ENCODE data around the gene FHL3.

The FHL3 gene

GRCh38 chr1:38005195-38006007 lies at the start of gene FHL3:
TSS of gene FHL3 (minus strand) at chr1:38005514. CDS start at chr1:37999412, 6,102 bp downstream.
- no peak for DNase-seq (ENCODE audit: extremely low read depth in 1 of 2, low read depth in 1 of 2)

- DNase-seq (ENCODE audit: extremely low read depth in 1 of 2, low read depth in 1 of 2): no peak
Observed at GRCh38 chr1:38053416-38054091, 48.2 kb upstream of the FHL3 start.

GRCh38 chr1:38052750-38053415 lies 47.6 kb upstream of the FHL3 start:
- DNase-seq (ENCODE audit: extremely low read depth in 1 of 2, low read depth in 1 of 2): no peak

GRCh38 chr1:38051079-38051543 lies 45.8 kb upstream of the FHL3 start:
- no peak for DNase-seq (ENCODE audit: extremely low read depth in 1 of 2, low read depth in 1 of 2)

- no peak for DNase-seq (ENCODE audit: extremely low read depth in 1 of 2, low read depth in 1 of 2)
Observed at GRCh38 chr1:38050397-38051078, 45.2 kb upstream of the FHL3 start.

- no peak for DNase-seq (ENCODE audit: extremely low read depth in 1 of 2, low read depth in 1 of 2)
Observed at GRCh38 chr1:38047603-38048141, 42.4 kb upstream of the FHL3 start.

GRCh38 chr1:38046884-38047602 lies 41.7 kb upstream of the FHL3 start:
- peak; percentile 36 to 62 for DNase-seq (ENCODE audit: extremely low read depth in 1 of 2, low read depth in 1 of 2)

- no peak for DNase-seq (ENCODE audit: extremely low read depth in 1 of 2, low read depth in 1 of 2)
Observed at GRCh38 chr1:38046333-38046883, 41.1 kb upstream of the FHL3 start, which contains the start of gene POU3F1. TSS of gene POU3F1 (minus strand) at chr1:38046793. CDS start at chr1:38046743, 50 bp downstream.

GRCh38 chr1:38045401-38046332 lies 40.4 kb upstream of the FHL3 start:
- no peak for DNase-seq (ENCODE audit: extremely low read depth in 1 of 2, low read depth in 1 of 2)

- DNase-seq (ENCODE audit: extremely low read depth in 1 of 2, low read depth in 1 of 2): no peak
Observed at GRCh38 chr1:38044221-38045215, 39.2 kb upstream of the FHL3 start.

- DNase-seq (ENCODE audit: extremely low read depth in 1 of 2, low read depth in 1 of 2): no peak
Observed at GRCh38 chr1:38043036-38043747, 37.9 kb upstream of the FHL3 start.

GRCh38 chr1:38041936-38042834 lies 36.9 kb upstream of the FHL3 start:
- DNase-seq (ENCODE audit: extremely low read depth in 1 of 2, low read depth in 1 of 2): no peak

GRCh38 chr1:38039331-38040088 lies 34.2 kb upstream of the FHL3 start:
- no peak for DNase-seq (ENCODE audit: extremely low read depth in 1 of 2, low read depth in 1 of 2)

- DNase-seq (ENCODE audit: extremely low read depth in 1 of 2, low read depth in 1 of 2): no peak
Observed at GRCh38 chr1:38038861-38039260, 33.5 kb upstream of the FHL3 start.
